Suppressor macrophage (primary cell): ENCODE measurements around the gene MYH15.
A peak's percentile ranks its signal among the peaks of the same experiment; 100 is the strongest.

ENCODE experiments used
- DNase-seq, 4 experiments: peaks; one replicate each; pipeline ENCODE4 v3.0.0-alpha.2; 2020 to 2022
- total RNA-seq, 17 experiments: gene quantifications; one replicate each; lab custom pipeline; 2026; ENCODE audit warnings: mixed read lengths in 6 of 17, inconsistent platforms in 3 of 17; lab: John Stamatoyannopoulos, UW

MYH15 gene
- total RNA-seq: 0 to 4.8 (median 0.05) reads per million in 17 experiments

- DNase-seq: no peak
These were observed at the start of gene MYH15 for GRCh38 chr3:108510496-108510895. Gene MYH15 (minus strand): TSS chr3:108510596. CDS start chr3:108510530, 66 bp downstream.

- DNase-seq: no peak
These were observed 45.7 kb upstream of the MYH15 start for GRCh38 chr3:108555966-108556581.

- DNase-seq: no peak
These were observed 44.6 kb upstream of the MYH15 start for GRCh38 chr3:108554913-108555571.

- no peak for DNase-seq
These were observed 43.8 kb upstream of the MYH15 start for GRCh38 chr3:108554229-108554628.

GRCh38 chr3:108552267-108553159, 42.1 kb upstream of the MYH15 start:
- DNase-seq: peak; percentile 10 to 78 (median 66)

- no peak for DNase-seq
These were observed 38.5 kb upstream of the MYH15 start for GRCh38 chr3:108548886-108549285.

GRCh38 chr3:108548304-108548703, 37.9 kb upstream of the MYH15 start:
- no peak for DNase-seq

- no peak for DNase-seq
These were observed 36.3 kb upstream of the MYH15 start for GRCh38 chr3:108546692-108547091.

- no peak for DNase-seq
These were observed 35.9 kb upstream of the MYH15 start for GRCh38 chr3:108546247-108546646.

- DNase-seq: no peak
These were observed 27.7 kb upstream of the MYH15 start for GRCh38 chr3:108538083-108538482.

- peak; percentile 78 to 96 (median 89) for DNase-seq
These were observed 18.3 kb upstream of the MYH15 start for GRCh38 chr3:108528459-108529252.

GRCh38 chr3:108527817-108528216, 17.4 kb upstream of the MYH15 start:
- DNase-seq: peak; percentile 10 to 52 (median 28)

GRCh38 chr3:108527109-108527508, 16.7 kb upstream of the MYH15 start:
- no peak for DNase-seq

- DNase-seq: no peak
These were observed 15.6 kb upstream of the MYH15 start for GRCh38 chr3:108525971-108526370.

- no peak for DNase-seq
These were observed 14.9 kb upstream of the MYH15 start for GRCh38 chr3:108525256-108525655.

- DNase-seq: no peak
These were observed 14.1 kb upstream of the MYH15 start for GRCh38 chr3:108524537-108524936.

- DNase-seq: no peak
These were observed 8.5 kb upstream of the MYH15 start for GRCh38 chr3:108518895-108519294.

- DNase-seq: no peak
These were observed 6.5 kb upstream of the MYH15 start for GRCh38 chr3:108516881-108517280.

- DNase-seq: no peak
These were observed 3.6 kb upstream of the MYH15 start for GRCh38 chr3:108513961-108514360.

GRCh38 chr3:108512671-108513070, 2.3 kb upstream of the MYH15 start:
- DNase-seq: no peak

GRCh38 chr3:108511490-108511889, 1.1 kb upstream of the MYH15 start:
- no peak for DNase-seq

- no peak for DNase-seq
These were observed 659 bp upstream of the MYH15 start for GRCh38 chr3:108511055-108511454.

- DNase-seq: no peak
These were observed 525 bp downstream of the MYH15 start for GRCh38 chr3:108509871-108510270.
